Naive thymus-derived CD4-positive, alpha-beta T cell (primary cell): ENCODE data around the gene MCCD1. TPM values are rescaled to one million over a fixed set of nuclear protein-coding genes. Genes with fewer than 3 reads are reported as not detected.

ENCODE experiments used
- ATAC-seq: fragments of 150-1000 bp; cut with Tn5 transposase; 2 replicates; pipeline ENCODE4 v1.10.0; 2021; ENCODE audit warnings: mild to moderate bottlenecking, moderate library complexity
- CTCF ChIA-PET: fragments of 350-600 bp; sonication (Branson Sonifier 250); formaldehyde crosslinking; loops from one replicate; lab custom pipeline; 2021; ENCODE audit warnings: antibody characterized with exemption; lab: Charles Lee
- POLR2A ChIA-PET: fragments of 350-600 bp; sonication (Branson Sonifier 250); formaldehyde crosslinking; loops from one replicate; lab custom pipeline; 2021; ENCODE audit warnings: antibody characterized with exemption, inconsistent platforms; lab: Charles Lee
- DNase-seq, 9 donors: peaks; one replicate each; pipeline versions ENCODE4 v3.0.0 to v3.0.0-alpha.2; 2020 to 2022; ENCODE audit warnings: mixed read lengths in 1 of 9
- H3K27ac ChIP-seq: one replicate; pipeline ENCODE4 v1.7.0; 2013; ENCODE audit warnings: mild to moderate bottlenecking, low read depth, low read length, moderate library complexity
- H3K27me3 ChIP-seq, 2 donors: one replicate each; pipeline ENCODE4 v1.7.0; 2013; ENCODE audit warnings: low read length in 2 of 2, mild to moderate bottlenecking in 2 of 2, moderate library complexity in 2 of 2; ENCODE audit not compliant: control insufficient read depth in 2 of 2, insufficient read depth in 2 of 2
- H3K36me3 ChIP-seq, 3 experiments: 1 replicate in 2 of 3; 2 replicates in 1 of 3; pipeline ENCODE4 v1.7.0; 2013; ENCODE audit warnings: low read length in 3 of 3, mild to moderate bottlenecking in 3 of 3, moderate library complexity in 1 of 3; ENCODE audit not compliant: insufficient read depth in 3 of 3, control insufficient read depth in 2 of 3
- H3K4me1 ChIP-seq, 2 donors: one replicate each; pipeline ENCODE4 v1.7.0; 2013; ENCODE audit warnings: low read length in 2 of 2, mild to moderate bottlenecking in 2 of 2, moderate library complexity in 1 of 2; ENCODE audit not compliant: control insufficient read depth in 2 of 2, insufficient read depth in 2 of 2
- H3K4me3 ChIP-seq: 2 replicates; pipeline ENCODE4 v1.7.0; 2013; ENCODE audit warnings: mild to moderate bottlenecking, low read length
- H3K9me3 ChIP-seq, 3 experiments: 1 replicate in 2 of 3; 2 replicates in 1 of 3; pipeline ENCODE4 v1.7.0; 2013; ENCODE audit warnings: low read length in 3 of 3; ENCODE audit not compliant: control insufficient read depth in 2 of 3
- H3K27ac Mint-ChIP-seq, 9 donors: one replicate each; pipeline ENCODE4 v1.8.0; 2020 to 2022; ENCODE audit warnings: mixed read lengths in 9 of 9, mild to moderate bottlenecking in 8 of 9, moderate library complexity in 5 of 9, inconsistent platforms in 2 of 9
- H3K27me3 Mint-ChIP-seq, 5 donors: one replicate each; pipeline ENCODE4 v1.8.0; 2021 to 2022; ENCODE audit warnings: mixed read lengths in 5 of 5, mild to moderate bottlenecking in 1 of 5
- H3K36me3 Mint-ChIP-seq, 5 donors: one replicate each; pipeline ENCODE4 v1.8.0; 2020 to 2022; ENCODE audit warnings: mixed read lengths in 5 of 5, mild to moderate bottlenecking in 3 of 5, inconsistent platforms in 1 of 5
- H3K4me1 Mint-ChIP-seq, 7 donors: one replicate each; pipeline ENCODE4 v1.8.0; 2020 to 2022; ENCODE audit warnings: mixed read lengths in 7 of 7, mild to moderate bottlenecking in 3 of 7, inconsistent platforms in 1 of 7
- H3K4me3 Mint-ChIP-seq, 10 donors: one replicate each; pipeline ENCODE4 v1.8.0; 2020 to 2022; ENCODE audit warnings: mild to moderate bottlenecking in 10 of 10, mixed read lengths in 10 of 10, moderate library complexity in 6 of 10, inconsistent platforms in 2 of 10
- H3K9me3 Mint-ChIP-seq, 11 donors: one replicate each; pipeline ENCODE4 v1.8.0; 2020 to 2022; ENCODE audit warnings: mixed read lengths in 11 of 11, mild to moderate bottlenecking in 4 of 11, inconsistent platforms in 1 of 11, moderate library complexity in 1 of 11
- intact Hi-C, 2 donors: fragments of 100-400 bp; cut with micrococcal nuclease; formaldehyde crosslinking; loops; one replicate each; pipeline ENCODE4 v1.15.1; 2023
- polyA plus RNA-seq, 2 donors: library from polyadenylated mRNA; unstranded; fragments of 300-500 nt; fragmentation: Illumina TruSeq; gene quantifications; one replicate each; pipeline ENCODE4 v1.2.3, GENCODE V29; 2021
- total RNA-seq, 6 experiments: library from RNA in 5 of 6; stranded (reverse) in 5 of 6; gene quantifications; 1 replicate in 5 of 6; 2 replicates in 1 of 6; pipeline ENCODE4 v1.2.3 and lab custom pipeline; 2021 to 2026

The MCCD1 gene
- total and polyA plus RNA-seq, 7 experiments from 2014 or later, result not detected

GRCh38 chr6:31567531-31568370 lies 39.0 kb downstream of the MCCD1 start:
- POLR2A ChIA-PET, result interaction anchor here (0.6 to 66.4 kb wide), 4 partner anchors 4 to 162 kb away, joined by 3 to 3078 read pairs (median 1540); partner anchors contain the start of genes AIF1, ATP6V1G2, BAG6 and DDAH2
- H3K36me3 Mint-ChIP-seq, result peaks cover 7 to 26% (median 13%) of the 10 kb centered on the region in 5 donors
- H3K4me3 Mint-ChIP-seq, result peak overlapping the region; percentile 41 to 77 (median 68)
- no peak for ATAC-seq
- peaks cover 0 to 2% (median 0%) of the 10 kb centered on the region in 11 donors for H3K9me3 Mint-ChIP-seq
- CTCF ChIA-PET, result interaction anchor here (0.6 to 5.1 kb wide), 8 partner anchors 8 to 262 kb away, joined by 3 to 48 read pairs (median 5); partner anchors contain the start of genes LTB and NCR3
- H3K4me1 Mint-ChIP-seq, result peaks cover 58 to 88% (median 74%) of the 10 kb centered on the region in 7 donors
- Histone ChIP-seq H3K4me1 (peaks cover 47 to 50% of the 10 kb centered on the region in 2 donors), H3K27ac (peak overlapping the region; percentile 77), H3K9me3 (no peaks in the 10 kb centered on the region), H3K27me3 (no peaks in the 10 kb centered on the region), H3K4me3 (peak overlapping the region; percentile 23), H3K36me3 (peaks cover 0 to 16% (median 0%) of the 10 kb centered on the region in 3 experiments)
- H3K27ac Mint-ChIP-seq, result peak overlapping the region; percentile 84 to 99 (median 94)
- intact Hi-C loops, result loop anchor here (1.0 to 2.0 kb wide), 4 partner anchors 8 to 53 kb away; partner anchors contain the start of gene PRRC2A (in 1 of the 2)
- DNase-seq, result no peak
- H3K27me3 Mint-ChIP-seq, result peaks cover 0 to 46% (median 0%) of the 10 kb centered on the region in 5 donors

- Mint-ChIP-seq H3K36me3 (peaks cover 7 to 26% (median 8%) of the 10 kb centered on the region in 5 donors), H3K4me3 (peak overlapping the region; percentile 39 to 77 (median 68)), H3K4me1 (peaks cover 57 to 88% (median 77%) of the 10 kb centered on the region in 7 donors), H3K9me3 (peaks cover 0 to 2% (median 0%) of the 10 kb centered on the region in 11 donors), H3K27ac (peak overlapping the region; percentile 84 to 99 (median 94)), H3K27me3 (peaks cover 0 to 41% (median 0%) of the 10 kb centered on the region in 5 donors)
- Histone ChIP-seq H3K4me1 (peaks cover 55 to 58% of the 10 kb centered on the region in 2 donors), H3K9me3 (no peaks in the 10 kb centered on the region), H3K4me3 (peak overlapping the region; percentile 23), H3K36me3 (peaks cover 0 to 16% (median 0%) of the 10 kb centered on the region in 3 experiments), H3K27ac (peak overlapping the region; percentile 77), H3K27me3 (no peaks in the 10 kb centered on the region)
- peak; percentile 82 for ATAC-seq
- intact Hi-C loops, result loop anchor here (1.0 to 2.0 kb wide), 4 partner anchors 8 to 52 kb away; partner anchors contain the start of gene PRRC2A (in 1 of the 2)
- peak in 7 of 9 donors; percentile 58 to 84 (median 68) for DNase-seq
- CTCF ChIA-PET, result interaction anchor here (0.8 to 5.1 kb wide), 6 partner anchors 9 to 28 kb away, joined by 3 to 48 read pairs (median 4); partner anchors contain the start of genes LTB and NCR3
- POLR2A ChIA-PET, result interaction anchor here (0.7 to 66.4 kb wide), 4 partner anchors 4 to 161 kb away, joined by 3 to 3078 read pairs (median 1540); partner anchors contain the start of genes AIF1, ATP6V1G2, DDAH2 and DDX39B
These were observed 39.8 kb downstream of the MCCD1 start for GRCh38 chr6:31568537-31568961.

DNA sequence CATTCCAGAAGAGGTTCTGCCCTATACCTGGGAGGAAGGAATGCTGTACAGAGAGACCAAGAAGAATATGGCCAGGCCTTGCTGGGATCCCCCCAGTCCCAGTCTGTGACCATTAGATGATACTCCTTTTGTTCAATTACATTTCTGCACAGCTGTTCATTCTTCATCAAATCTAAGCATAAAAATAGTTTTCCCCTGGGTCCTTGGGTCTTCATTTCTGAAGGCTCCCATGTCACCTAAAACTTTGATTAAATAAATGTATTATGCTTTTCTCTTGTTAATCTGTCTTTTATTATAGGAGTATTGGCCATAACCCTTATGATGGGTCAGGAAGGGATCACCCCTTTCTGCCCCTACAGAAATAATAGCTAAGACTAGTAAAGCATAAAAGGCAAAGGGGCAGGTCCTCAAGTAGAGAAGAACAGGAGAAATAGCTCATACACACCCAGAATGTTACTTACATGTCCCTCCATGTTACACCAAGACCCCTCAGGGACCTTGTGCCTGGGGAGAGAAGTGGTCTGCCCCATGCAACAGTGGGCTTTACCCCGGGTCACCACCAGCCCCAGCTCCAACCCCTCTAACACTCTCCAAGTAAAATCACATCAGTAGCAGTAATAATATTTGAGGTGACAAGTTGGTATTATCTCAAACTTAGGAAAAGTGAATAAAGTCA lies 41.2 kb downstream of the MCCD1 start:
- intact Hi-C loops, result loop anchor here in 1 of 2 donors (2.0 kb wide), 1 partner anchor 51 kb away; the partner anchor contains the start of gene PRRC2A
- Histone ChIP-seq H3K4me1 (peaks cover 69 to 73% of the 10 kb centered on the region in 2 donors), H3K27me3 (no peaks in the 10 kb centered on the region), H3K4me3 (no peak overlapping the region), H3K9me3 (no peaks in the 10 kb centered on the region), H3K36me3 (peaks cover 0 to 7% (median 0%) of the 10 kb centered on the region in 3 experiments), H3K27ac (peak overlapping the region; percentile 77)
- Mint-ChIP-seq H3K9me3 (peaks cover 0 to 2% (median 0%) of the 10 kb centered on the region in 11 donors), H3K27ac (peak overlapping the region; percentile 19 to 99 (median 94)), H3K36me3 (peaks cover 0 to 23% (median 4%) of the 10 kb centered on the region in 5 donors), H3K27me3 (peaks cover 0 to 31% (median 0%) of the 10 kb centered on the region in 5 donors), H3K4me1 (peaks cover 57 to 93% (median 82%) of the 10 kb centered on the region in 7 donors), H3K4me3 (peak overlapping the region in 8 of 10 donors; percentile 9 to 99 (median 38))
- ChIA-PET CTCF (interaction anchor here (0.6 to 5.1 kb wide), 5 partner anchors 11 to 26 kb away, joined by 4 to 48 read pairs (median 10); partner anchors contain the start of genes LTB and NCR3), POLR2A (interaction anchor here (0.6 to 66.4 kb wide), 4 partner anchors 6 to 102 kb away, joined by 4 to 3078 read pairs (median 1542); partner anchors contain the start of genes AIF1, ATP6V1G2, DDX39B and LST1)
- ATAC-seq (no peak), DNase-seq (no peak)

DNA sequence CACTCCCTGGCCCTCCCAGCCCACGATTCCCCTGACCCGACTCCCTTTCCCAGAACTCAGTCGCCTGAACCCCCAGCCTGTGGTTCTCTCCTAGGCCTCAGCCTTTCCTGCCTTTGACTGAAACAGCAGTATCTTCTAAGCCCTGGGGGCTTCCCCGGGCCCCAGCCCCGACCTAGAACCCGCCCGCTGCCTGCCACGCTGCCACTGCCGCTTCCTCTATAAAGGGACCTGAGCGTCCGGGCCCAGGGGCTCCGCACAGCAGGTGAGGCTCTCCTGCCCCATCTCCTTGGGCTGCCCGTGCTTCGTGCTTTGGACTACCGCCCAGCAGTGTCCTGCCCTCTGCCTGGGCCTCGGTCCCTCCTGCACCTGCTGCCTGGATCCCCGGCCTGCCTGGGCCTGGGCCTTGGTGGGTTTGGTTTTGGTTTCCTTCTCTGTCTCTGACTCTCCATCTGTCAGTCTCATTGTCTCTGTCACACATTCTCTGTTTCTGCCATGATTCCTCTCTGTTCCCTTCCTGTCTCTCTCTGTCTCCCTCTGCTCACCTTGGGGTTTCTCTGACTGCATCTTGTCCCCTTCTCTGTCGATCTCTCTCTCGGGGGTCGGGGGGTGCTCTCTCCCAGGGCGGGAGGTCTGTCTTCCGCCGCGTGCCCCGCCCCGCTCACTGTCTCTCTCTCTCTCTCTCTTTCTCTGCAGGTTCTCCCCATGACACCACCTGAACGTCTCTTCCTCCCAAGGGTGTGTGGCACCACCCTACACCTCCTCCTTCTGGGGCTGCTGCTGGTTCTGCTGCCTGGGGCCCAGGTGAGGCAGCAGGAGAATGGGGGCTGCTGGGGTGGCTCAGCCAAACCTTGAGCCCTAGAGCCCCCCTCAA lies 43.5 kb downstream of the MCCD1 start, which contains the start of gene LTA:
Gene LTA, plus strand, starts transcription at position 249 of the 871 bp plus-strand sequence. Its CDS starts 454 bp downstream, at position 703.
- intact Hi-C loops, result loop anchor here (1.0 kb wide), 5 partner anchors 8 to 25 kb away; partner anchors contain the start of genes LTB (in 1 of the 2) and NFKBIL1 (in 1 of the 2)
- ATAC-seq (peak; percentile 74), DNase-seq (peak; percentile 52 to 82 (median 77))
- Mint-ChIP-seq H3K4me1 (peaks cover 67 to 100% (median 96%) of the 10 kb centered on the region in 7 donors), H3K9me3 (peaks cover 0 to 2% (median 0%) of the 10 kb centered on the region in 11 donors), H3K36me3 (peaks cover 3 to 38% (median 4%) of the 10 kb centered on the region in 5 donors), H3K27ac (peak within 1 kb of the TSS; percentile 97 to 99 (median 99)), H3K27me3 (peaks cover 0 to 25% (median 0%) of the 10 kb centered on the region in 5 donors), H3K4me3 (peak within 1 kb of the TSS; percentile 93 to 99 (median 98))
- CTCF ChIA-PET, result interaction anchor here (2.8 to 18.2 kb wide), 5 partner anchors 9 to 26 kb away, joined by 22 to 687 read pairs (median 48); partner anchors contain the start of genes ATP6V1G2, LST1, LTB and NCR3
- peaks cover 0 to 3% (median 2%) of the 10 kb centered on the region in 3 experiments for H3K36me3 ChIP-seq
- peak within 1 kb of the TSS; percentile 97 for H3K27ac ChIP-seq
- POLR2A ChIA-PET, result interaction anchor here (0.6 to 66.4 kb wide), 4 partner anchors 8 to 291 kb away, joined by 3 to 3078 read pairs (median 1540); partner anchors contain the start of genes AIF1, ATP6V1G2, DDX39B and LST1
- no peaks in the 10 kb centered on the region for H3K27me3 ChIP-seq
- no peaks in the 10 kb centered on the region for H3K9me3 ChIP-seq
- peaks cover 72% of the 10 kb centered on the region in 2 donors for H3K4me1 ChIP-seq
- peak within 1 kb of the TSS; percentile 69 for H3K4me3 ChIP-seq
